ENCODE measurements around the gene HOXA3.

DNA sequence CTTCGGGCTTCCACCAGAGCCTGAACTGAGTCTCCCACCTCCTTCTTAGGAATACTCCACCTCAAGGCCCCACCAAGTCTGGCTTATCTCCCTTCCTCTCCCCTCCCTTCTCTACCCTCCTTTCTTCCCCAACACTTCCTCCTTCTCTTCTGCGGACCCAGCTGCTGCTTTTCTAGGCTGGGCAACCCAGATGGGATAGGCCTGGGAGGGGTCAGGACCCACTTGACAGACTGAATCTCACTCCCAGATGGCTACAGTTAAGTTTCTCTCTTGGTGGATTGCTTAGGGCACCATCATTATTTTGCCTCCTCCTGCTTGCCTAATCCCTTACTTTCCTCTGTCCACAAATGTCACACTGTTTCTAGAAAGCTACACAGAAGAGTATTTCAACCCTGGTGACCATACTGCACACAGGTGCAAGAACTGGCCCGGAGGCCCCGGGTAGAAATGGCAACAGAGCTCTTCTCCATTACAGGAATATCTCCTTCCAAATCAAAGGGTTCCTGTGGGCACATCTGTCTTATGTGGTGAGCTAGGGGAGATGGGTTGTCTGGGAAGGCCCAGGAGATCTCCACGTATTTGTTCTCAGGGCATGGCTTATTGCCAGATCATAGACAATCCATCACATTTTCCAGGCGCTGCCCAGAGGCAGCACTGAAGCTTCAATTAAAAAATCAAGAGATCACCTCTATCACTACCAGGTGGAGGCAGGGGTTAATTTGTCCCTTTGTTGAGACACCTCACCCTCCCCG, 37.8 kb upstream of the HOXA3 start:
- TF ChIP-seq, protein P1, sequence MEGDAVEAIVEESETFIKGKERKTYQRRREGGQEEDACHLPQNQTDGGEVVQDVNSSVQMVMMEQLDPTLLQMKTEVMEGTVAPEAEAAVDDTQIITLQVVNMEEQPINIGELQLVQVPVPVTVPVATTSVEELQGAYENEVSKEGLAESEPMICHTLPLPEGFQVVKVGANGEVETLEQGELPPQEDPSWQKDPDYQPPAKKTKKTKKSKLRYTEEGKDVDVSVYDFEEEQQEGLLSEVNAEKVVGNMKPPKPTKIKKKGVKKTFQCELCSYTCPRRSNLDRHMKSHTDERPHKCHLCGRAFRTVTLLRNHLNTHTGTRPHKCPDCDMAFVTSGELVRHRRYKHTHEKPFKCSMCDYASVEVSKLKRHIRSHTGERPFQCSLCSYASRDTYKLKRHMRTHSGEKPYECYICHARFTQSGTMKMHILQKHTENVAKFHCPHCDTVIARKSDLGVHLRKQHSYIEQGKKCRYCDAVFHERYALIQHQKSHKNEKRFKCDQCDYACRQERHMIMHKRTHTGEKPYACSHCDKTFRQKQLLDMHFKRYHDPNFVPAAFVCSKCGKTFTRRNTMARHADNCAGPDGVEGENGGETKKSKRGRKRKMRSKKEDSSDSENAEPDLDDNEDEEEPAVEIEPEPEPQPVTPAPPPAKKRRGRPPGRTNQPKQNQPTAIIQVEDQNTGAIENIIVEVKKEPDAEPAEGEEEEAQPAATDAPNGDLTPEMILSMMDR (IDR thresholded peaks at IDR 0.05), result no peak
- TF ChIP-seq EP300 (IDR thresholded peaks at IDR 0.05), result no peak
- TF ChIP-seq POLR2A (IDR thresholded peaks at IDR 0.05), result no peak

Data from gastroesophageal sphincter (tissue), 3 donors.